ENCODE results near the gene N4BP3.
"Not testable (repeated sequence)": the region's sequence is repeated elsewhere in the genome, so short reads cannot be mapped to it uniquely, and the experiment has no call there.

Gene N4BP3

GRCh38 chr5:178123094-178123965, 10.0 kb downstream of the N4BP3 start:
- FAIRE-seq: no peak

GRCh38 chr5:178123966-178124925, 10.9 kb downstream of the N4BP3 start:
- FAIRE-seq: no peak

DNA sequence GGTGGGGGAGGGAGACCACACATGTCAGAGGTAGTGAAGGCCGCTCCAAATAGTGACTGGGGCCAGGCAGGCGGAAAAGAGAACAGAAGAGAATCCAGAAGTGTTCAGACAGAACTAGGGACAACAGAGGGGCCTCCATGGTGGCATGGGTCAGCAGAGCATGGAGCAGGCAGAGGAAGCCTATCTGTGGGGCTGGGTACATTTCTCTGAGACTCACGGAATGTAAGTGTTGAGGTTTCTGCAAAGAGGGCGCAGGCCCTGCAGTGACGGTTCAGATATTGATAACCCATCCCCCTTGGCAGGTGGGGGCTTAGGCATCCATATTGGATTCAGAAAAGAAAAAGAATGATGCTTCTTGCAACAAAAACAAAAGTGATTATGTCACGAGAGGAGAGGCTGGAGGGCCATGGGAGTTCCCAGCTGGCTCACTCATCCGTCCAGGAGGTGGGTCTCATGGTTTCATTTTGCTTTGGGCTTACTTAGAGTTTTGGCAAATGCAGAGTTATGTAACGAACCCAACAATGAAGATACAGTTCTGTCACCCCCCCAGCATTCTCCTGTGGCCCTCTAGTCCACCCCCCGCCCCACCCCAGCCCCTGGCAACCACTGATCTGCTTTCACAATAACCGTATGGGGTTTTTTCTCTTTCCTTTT, 12.0 kb downstream of the N4BP3 start:
- no peak for FAIRE-seq

- FAIRE-seq: no peak
Observed at GRCh38 chr5:178126556-178126955, 13.2 kb downstream of the N4BP3 start.

GRCh38 chr5:178127300-178128009, 14.1 kb downstream of the N4BP3 start:
- not testable (repeated sequence) for FAIRE-seq

DNA sequence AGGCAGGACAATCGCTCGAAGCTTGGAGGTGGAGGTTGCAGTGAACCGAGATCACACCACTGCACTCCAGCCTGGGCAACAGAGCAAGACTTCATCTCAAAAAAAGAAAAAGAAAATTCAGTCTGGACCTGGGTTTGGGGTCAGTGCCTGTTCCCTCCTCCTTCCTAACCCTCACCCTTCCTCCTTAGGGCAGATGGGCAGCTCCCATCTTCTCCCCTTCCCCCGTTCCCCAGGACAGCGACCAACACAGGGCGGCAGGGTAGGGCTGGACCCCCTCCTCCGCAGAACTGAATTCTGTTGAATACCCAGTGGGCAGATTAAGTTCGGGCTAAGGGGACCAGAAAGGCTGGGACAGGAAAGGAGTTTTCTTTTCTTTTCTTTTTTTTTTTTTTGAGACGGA, 16.0 kb downstream of the N4BP3 start:
- no peak for FAIRE-seq

DNA sequence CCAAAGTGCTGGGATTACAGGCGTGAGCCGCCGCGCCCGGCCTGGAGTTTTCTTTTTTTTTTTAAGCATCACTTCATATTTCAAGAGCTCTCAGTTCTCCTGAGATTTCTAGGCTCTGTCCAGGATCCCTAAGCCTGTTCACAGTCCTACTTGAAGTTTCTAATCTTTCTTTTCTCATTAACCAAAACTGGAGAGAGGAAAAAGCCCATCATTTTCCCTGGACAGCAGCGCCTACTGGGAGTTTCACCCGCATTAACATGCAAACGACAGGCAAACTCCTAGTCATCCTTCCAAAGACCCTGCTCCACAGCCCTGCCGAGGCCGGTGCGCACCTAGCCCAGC, 16.9 kb downstream of the N4BP3 start:
- not testable (repeated sequence) for FAIRE-seq

DNA sequence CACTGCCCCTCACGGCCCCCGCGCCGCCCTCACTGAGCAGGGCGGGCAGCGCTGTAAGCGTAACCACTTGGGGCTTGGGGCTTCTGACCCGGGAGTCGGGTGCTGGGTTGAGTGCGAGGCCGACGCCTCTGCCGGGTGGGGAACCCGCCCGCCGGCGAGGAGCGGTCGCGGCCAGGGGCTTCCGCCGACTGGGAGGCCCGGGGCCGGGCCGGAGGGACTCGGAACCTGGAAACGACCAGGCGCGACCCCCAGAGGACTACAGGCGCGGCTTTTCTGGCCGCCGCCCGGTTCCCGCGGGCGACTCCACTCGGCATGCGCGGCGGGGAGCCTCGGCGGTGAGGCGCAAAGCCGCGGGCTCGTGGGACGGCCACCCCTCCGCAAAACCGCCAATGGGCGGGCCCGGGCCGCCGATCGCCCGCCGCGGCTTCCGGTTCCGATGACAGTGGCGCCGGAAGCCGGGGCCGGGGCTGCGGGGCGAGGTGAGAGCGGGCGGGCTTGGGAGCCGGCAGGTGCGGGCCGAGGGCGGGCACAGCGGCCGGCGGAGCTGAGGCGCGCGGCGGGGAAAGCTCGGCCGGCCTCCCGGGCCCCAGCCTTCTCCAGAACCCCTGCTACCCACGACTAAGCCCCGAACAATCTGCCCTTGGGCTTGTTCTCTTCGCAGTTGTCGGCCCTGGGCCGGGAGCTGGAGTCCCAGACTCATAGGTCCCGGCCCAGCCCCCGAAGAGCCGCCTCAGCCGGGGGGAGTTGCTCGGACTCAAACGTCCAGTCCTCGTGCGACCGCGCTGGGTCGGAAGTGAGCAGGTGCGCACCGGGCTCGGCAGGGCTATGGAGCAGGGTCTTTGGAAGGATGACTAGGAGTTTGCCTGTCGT, 17.5 kb downstream of the N4BP3 start, which contains the start of gene RMND5B:
Gene RMND5B, plus strand, starts transcription at position 439 of the 870 bp plus-strand sequence. CDS start 7,106 bp downstream, outside the sequence.
- FAIRE-seq: no peak

GRCh38 chr5:178131446-178131996, 18.2 kb downstream of the N4BP3 start:
- FAIRE-seq: no peak

DNA sequence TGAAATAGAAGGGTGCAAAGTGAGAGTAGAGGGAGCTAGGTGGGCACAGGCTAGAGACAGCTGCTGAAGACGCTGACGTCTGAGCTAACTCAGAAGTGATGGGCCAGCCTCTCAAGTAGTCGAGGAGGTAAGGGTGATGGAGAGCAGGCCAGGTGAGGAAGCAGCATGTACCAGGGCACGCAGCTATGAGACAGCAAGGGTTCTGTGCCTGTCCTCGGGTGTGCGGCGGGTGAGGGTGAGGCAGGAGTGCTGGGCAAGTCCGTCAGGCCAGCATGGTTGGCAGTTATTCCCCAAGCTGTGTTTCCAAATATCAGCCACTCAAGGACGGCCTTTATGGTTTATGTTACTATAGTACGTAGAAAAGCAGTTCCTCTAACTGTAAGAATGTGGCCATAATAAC, 23.7 kb downstream of the N4BP3 start:
- FAIRE-seq: no peak

DNA sequence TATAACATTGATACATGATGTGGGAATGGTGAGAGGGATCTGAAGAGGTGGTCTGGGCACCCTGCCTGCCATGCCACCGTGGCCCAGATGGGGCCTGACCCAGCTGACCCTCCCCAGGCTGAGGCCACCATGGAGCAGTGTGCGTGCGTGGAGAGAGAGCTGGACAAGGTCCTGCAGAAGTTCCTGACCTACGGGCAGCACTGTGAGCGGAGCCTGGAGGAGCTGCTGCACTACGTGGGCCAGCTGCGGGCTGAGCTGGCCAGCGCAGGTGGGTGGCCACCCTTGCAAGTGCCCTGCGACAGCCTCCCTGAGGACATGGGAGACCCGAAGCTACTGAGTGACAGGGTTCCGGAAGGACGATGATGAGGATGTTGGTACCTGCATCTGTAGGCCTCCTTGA, 24.7 kb downstream of the N4BP3 start:
- no peak for FAIRE-seq

DNA sequence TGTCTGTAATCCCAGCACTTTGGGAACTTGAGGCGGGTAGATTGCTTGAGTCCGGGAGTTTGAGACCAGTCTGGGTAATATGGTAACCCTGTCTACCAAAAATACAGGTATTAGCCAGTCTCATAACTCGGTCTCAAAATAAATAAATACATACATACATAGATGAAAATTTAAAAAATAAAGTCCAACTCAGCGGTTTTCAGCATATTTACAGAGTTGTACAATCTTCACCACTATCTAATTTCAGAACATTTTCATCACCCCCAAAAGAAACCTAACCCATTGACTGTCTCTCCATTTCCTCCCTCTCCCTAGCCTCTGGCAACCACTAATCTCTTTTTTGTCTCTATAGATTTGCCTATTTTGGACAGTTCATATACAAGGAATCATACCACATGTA, 28.2 kb downstream of the N4BP3 start:
- no peak for FAIRE-seq

- FAIRE-seq: no peak
Observed at GRCh38 chr5:178142642-178143041, 29.3 kb downstream of the N4BP3 start.

- no peak for FAIRE-seq
Observed at GRCh38 chr5:178143246-178143645, 29.9 kb downstream of the N4BP3 start.

DNA sequence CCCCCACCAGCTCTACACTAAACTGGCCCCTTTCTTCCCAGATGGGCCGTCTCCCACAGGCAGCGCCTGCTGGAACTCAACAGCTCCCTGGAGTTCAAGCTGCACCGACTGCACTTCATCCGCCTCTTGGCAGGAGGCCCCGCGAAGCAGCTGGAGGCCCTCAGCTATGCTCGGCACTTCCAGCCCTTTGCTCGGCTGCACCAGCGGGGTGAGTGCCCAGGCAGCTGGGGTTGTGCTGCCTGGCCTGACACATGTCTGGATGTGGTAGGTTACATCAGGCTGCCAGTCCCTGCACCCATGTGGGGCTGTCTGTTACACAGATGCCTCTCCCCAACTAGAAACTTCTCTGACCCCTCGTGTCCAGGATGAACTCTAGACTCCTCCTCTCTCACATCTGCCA, 30.6 kb downstream of the N4BP3 start:
- no peak for FAIRE-seq

DNA sequence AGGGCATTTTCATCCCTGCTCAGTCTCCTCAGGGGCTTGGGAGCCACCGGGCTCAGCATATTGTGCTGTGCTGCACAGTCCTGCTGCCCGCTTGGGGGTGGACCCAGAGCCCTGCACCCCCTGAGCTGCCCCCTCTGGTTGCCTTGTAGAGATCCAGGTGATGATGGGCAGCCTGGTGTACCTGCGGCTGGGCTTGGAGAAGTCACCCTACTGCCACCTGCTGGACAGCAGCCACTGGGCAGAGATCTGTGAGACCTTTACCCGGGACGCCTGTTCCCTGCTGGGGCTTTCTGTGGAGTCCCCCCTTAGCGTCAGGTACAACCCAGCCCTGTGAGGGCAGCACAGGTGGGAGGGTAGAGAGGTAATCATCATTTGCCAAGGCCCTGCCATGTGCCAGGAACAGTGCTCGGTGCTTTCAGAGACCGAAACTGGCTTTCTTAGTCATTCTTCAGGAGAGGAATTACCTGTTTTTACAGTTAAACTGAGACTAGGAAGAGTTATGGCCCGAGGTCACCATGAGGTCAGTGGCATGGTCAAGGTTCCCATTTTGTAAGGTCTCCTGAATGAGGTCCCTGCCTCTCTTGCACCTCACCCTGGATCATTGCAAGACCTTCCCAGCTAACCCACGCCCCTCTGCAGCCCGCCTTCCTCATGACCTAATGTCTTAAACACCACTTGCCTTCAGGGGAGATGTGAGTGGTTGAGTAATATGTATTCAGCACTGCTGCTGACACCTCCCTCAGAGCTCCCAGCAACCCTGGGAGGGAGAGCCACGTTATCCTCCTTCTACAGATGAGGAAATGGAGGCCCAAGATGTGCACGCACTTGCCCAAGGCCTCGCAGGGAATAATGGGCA, 32.9 kb downstream of the N4BP3 start:
- FAIRE-seq: no peak

- no peak for FAIRE-seq
Observed at GRCh38 chr5:178147406-178147805, 34.1 kb downstream of the N4BP3 start.

- FAIRE-seq: no peak
Observed at GRCh38 chr5:178149199-178149932, 36.0 kb downstream of the N4BP3 start.

DNA sequence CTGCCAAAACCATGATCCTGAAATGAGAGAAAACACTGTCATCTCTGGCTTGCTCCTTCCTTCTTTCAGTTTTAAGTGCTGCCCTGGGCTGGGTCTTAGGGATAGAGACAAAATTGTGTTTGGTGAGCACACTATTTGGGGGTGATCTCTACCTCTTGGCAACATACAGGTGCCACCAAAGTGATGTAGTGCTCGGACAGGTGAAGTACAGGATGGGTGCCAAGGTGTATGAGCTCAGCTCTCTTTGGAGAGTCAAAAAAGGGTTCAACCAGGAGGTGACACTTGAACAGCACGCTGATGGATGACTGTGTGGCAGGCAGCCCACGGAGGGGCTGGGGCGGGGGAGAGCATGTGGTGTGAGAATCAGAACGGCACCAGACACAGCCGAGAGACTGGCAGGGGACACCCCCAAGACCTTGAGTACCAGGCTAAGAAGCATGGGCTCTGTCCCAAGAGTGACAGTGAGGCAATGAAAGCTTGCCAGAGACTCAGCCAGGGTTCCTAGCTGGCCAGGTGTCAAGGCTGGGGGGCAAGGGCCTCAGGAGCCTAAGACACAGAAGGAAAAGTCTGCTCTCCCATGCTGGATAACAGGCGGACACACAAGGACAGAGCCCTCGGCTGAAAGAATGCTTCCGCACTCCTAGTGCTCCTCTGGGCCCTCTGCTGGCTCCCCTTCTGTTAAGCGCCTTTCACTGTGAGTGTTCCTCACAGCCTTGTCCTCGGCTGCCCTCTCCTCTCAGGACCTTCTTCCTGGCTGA, 37.8 kb downstream of the N4BP3 start:
- FAIRE-seq: no peak

All from A204.1 (cell line).